Germinal center (tissue), 1 donor: Measurements from ENCODE around the gene NLRC5.
A peak's percentile ranks its signal among the peaks of the same experiment; 100 is the strongest.

Experiments used
- DNase-seq: peaks from one replicate; pipeline ENCODE4 v3.0.0; 2012; ENCODE audit warnings: mixed read lengths, low spot score

The NLRC5 gene

GRCh38 chr16:56988948-56989945, at the start of gene NLRC5:
NLRC5 (plus strand) TSS chr16:56989557; CDS start chr16:57020713, 31,156 bp downstream.
- DNase-seq, result peak; percentile 93

GRCh38 chr16:56939801-56940200, 49.6 kb upstream of the NLRC5 start:
- no peak for DNase-seq

- peak; percentile 51 for DNase-seq
Measured at GRCh38 chr16:56941092-56941491, 48.3 kb upstream of the NLRC5 start.

GRCh38 chr16:56941856-56942331, 47.5 kb upstream of the NLRC5 start:
- no peak for DNase-seq

- DNase-seq, result no peak
Measured at GRCh38 chr16:56943761-56944375, 45.5 kb upstream of the NLRC5 start.

- no peak for DNase-seq
Measured at GRCh38 chr16:56944954-56945839, 44.2 kb upstream of the NLRC5 start.

GRCh38 chr16:56945847-56946527, 43.4 kb upstream of the NLRC5 start:
- no peak for DNase-seq

- no peak for DNase-seq
Measured at GRCh38 chr16:56946767-56947603, 42.4 kb upstream of the NLRC5 start.

- DNase-seq, result no peak
Measured at GRCh38 chr16:56947604-56947995, 41.8 kb upstream of the NLRC5 start.

GRCh38 chr16:56948234-56948633, 41.1 kb upstream of the NLRC5 start:
- DNase-seq, result no peak

GRCh38 chr16:56950051-56950450, 39.3 kb upstream of the NLRC5 start:
- no peak for DNase-seq

GRCh38 chr16:56950455-56950854, 38.9 kb upstream of the NLRC5 start:
- DNase-seq, result no peak

GRCh38 chr16:56950881-56951771, 38.2 kb upstream of the NLRC5 start:
- DNase-seq, result peak; percentile 88

- DNase-seq, result no peak
Measured at GRCh38 chr16:56953006-56953405, 36.4 kb upstream of the NLRC5 start.

GRCh38 chr16:56956076-56956475, 33.3 kb upstream of the NLRC5 start:
- no peak for DNase-seq

- DNase-seq, result no peak
Measured at GRCh38 chr16:56956756-56957155, 32.6 kb upstream of the NLRC5 start.

- no peak for DNase-seq
Measured at GRCh38 chr16:56960681-56961281, 28.6 kb upstream of the NLRC5 start.

GRCh38 chr16:56961386-56961785, 28.0 kb upstream of the NLRC5 start:
- DNase-seq, result no peak

- DNase-seq, result no peak
Measured at GRCh38 chr16:56961851-56962281, 27.5 kb upstream of the NLRC5 start, which contains the start of gene CETP. CETP (plus strand) TSS chr16:56961950; CDS start chr16:56961980, 30 bp downstream.
